Measurements from ENCODE around the gene RAF1.
"Not testable (repeated sequence)": the region's sequence is repeated elsewhere in the genome, so short reads cannot be mapped to it uniquely, and the experiment has no call there.

The RAF1 gene

DNA sequence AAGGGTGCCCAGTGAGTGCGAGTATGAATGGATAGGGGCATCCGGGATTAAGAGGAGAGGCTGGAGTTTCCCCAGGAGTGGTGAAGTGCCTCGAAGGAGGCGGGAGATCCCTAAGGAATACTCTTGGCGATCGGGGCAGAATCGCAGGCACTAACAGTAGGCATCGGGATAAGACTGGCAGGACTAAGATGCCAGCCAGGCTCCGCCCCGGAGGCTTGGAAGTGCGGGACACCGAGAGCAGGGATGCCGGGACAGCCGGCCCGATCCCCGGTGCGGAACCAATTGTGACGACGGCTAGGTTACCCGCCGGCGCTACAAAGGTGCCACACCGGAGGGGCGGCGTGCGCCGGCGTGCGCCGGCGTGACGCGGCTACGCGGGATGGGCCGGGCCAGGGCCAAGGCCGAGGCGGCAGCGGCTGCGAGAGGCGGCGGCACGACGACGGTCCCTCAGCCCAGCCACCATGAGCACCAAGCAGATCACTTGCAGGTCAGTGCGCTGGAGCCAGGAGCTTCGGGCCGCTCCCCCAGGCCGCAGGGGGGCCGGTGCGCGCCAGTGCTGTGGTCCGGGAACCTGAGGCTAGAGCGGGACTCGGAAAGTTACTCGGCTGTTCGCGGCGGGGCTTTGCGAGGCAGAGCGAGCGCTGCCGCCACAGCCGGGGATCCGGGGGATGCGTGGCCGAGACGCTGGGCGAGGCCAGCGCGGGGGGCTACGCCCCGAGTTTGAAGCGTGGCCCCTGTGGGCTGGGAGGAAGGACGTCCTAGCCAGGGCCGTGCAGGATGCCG, 107.0 kb downstream of the RAF1 start, which contains the start of gene MKRN2:
MKRN2 (plus strand) TSS at position 398 of the 783 bp plus-strand sequence; CDS start at position 462, 64 bp downstream.
- peak; percentile 76 to 93 for DNase-seq

DNA sequence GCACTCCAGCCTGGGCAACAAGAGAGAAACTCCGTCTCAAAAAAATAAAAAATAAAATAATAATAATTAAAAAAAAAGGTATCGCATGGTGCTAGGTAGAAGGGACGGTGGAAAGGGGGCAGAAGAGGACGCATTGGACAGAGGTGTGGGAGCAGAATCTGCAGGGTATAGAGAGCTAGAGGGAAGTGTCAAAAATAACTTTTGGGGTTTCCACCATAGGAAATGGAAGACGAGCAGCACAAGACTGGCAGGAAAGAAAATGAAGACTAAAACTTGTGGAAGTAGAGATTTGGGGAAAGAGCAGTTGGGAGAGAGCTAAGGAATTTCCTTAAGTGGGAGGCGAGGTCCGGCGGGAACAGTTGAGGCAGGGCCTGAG, 107.6 kb downstream of the RAF1 start:
- peak in 1 of 2 experiments; percentile 41 for DNase-seq

DNA sequence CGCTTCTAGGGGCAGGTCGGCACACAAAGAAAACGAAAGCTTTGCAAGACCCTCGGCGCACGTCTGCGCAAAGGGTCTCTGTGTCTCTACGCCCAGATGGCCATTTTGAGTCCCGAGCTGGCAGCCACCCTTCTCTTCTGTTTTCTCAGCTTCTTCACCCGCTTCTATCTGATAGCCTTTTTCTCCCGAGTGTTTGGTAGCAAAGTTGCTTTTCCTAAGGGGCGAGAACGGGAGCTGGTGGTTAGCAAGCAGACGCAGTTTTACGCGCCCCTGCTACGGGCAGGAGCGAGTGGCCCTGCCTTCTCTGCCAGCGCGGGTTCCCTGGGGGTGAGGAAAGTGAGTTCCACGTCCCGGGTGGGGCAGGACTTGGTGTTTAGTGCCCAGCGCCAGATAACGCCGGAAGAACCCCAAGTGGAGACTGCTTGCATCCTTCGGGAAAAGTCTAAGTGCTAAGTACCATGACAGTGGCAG, 110.0 kb downstream of the RAF1 start:
- peak; percentile 52 to 70 for DNase-seq

DNA sequence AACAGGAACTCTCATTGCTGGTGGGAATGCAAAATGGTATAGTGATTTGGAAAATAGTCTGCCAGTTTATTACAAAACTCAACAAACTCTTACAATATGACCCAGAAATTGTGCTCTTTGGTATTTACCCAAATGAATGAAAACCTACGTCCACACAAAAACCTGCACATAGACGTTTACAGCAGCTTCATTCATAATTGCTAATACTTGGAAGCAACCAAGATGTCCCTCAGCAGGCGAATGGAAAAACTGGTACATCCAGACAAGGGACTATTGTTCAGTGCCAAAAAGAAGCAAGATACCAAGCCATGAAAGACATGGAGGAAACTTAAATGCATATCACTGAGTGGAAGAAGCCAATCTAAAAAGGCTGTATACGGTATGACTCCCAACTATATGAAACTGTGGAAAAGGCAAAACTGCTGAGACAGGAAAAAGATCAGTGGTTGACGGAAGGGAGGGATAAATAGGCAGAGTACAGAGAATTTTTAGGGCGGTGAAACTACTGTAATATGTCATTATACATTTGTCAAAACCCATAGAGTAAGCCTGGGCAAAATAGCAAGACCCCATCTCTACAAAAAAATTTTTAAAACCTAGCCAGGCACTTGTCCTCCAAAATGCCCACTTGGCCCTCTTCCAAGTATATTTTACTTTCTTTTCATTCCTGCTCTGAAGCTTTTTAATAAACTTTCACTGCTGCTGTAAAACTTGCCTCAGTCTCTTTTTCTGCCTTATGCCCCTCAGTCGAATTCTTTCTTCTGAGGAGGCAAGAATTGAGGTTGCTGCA, 113.8 kb downstream of the RAF1 start:
- no peak for DNase-seq

DNA sequence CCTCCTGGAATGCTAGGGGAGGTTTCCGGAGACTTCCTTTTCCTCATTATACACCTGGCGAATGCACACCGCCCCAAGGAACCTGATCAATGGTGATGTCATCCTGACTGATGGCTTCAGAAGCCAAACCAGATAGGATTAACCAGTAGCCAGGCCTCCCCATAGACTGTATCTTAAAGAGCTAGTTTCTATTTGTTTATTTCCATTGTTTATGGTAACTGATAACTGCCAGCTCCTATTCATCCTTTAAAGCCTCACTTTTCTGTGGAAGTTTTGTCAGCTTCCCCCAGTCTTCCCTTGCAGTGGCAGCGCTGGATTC, 118.5 kb downstream of the RAF1 start, which contains the start of gene MKRN2OS:
MKRN2OS (minus strand) TSS at position 27 of the 319 bp plus-strand sequence. CDS start 35 bp downstream, outside the sequence.
- DNase-seq = peak; percentile 23 to 45

DNA sequence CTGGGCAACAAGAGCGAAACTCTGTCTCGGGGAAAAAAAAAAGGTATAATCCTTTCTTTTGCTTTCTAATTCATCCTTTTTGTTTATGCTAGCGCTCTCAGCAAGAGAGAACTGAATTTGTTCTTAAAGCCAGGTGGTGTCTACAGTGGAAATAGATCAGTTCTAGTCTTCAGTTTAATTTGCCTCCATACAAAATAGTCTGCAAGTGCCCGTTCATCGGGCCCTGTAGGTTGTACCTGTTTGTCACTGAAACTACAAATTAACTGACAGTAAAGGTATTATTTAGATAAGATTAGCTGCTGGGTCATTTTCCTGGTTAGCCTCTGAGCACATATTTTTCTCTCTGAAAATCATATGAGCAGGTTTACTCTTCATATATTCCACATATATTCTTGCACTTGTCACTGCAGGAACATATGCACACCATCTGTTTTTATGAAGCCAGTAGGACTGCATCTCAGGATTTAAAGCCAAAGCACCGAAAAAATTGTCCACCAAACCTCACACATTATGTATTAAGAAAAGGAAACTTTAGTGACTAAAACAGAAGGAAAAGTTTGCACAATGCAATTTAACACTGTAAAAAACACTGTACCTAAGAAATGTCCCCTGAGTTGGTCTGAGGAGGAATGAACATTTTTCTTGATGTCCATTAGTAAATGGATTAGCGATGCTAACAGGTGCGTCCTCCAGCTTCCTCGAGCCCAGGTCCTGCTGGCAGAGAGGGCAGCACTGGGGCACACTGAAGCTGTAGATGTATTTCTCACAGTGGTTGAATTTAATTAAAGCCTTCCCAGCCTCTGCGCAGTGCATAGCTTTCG, 119.1 kb downstream of the RAF1 start:
- DNase-seq = no peak

DNA sequence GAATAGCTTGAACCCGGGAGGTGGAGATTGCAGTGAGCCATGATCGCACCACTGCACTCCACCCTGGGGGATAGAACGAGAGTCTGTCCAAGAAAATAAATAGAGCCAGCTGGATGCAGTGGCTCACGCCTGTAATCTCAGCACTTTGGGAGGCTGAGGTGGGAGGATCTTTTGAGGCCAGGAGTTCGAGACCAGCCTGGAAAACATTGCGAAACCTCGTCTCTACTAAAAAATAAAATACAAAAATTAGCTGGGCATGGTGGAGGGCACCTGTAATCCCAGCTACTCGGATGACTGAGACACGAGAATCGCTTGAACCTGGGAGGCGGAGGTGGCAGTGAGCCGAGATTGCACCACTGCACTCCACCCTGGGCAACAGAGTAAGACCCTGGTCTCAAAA, 120.4 kb downstream of the RAF1 start:
- not testable (repeated sequence) for DNase-seq

DNA sequence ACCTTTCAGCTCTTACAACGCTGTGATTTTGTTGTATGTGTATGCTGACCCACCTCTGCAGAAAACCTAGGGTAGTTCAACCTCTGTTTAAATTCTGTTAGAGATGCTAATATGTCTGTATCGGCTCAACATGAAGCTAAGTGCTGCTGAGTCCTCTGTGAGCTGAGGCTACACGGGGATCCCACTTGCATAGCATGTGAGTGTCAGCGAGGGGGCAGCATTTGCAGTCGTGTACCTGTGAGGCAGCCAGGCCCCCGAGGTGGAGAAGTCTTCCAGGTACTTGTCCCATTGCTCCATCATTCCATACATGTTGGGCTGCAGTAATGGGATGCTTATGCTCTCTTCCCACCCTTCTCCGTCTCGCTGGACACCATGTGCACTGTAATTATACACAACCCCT, 122.3 kb downstream of the RAF1 start:
- peak in 1 of 2 experiments; percentile 14 for DNase-seq

DNA sequence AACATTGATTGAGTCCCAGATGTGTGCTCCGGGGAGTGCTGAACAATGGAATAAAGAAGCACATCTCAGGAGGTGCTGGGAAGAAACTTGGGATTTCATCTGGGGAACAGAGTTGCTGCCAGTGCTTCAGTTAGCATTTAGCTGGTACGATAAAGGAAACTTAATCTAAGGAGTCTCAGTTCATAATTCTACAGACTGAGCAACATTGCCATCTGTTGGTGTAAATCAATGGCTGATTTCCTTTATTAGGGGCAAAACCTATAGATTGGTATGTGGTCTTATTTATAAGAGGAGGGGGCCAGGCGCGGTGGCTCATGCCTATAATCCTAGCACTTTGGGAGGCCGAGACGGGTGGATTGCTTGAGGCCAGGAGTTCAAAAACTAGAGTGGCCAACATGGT, 127.5 kb downstream of the RAF1 start:
- no peak for DNase-seq
